GM20431 (cell line): Measurements from ENCODE around the gene DHODH.
"Not testable (repeated sequence)": the region's sequence is repeated elsewhere in the genome, so short reads cannot be mapped to it uniquely, and the experiment has no call there.

Source experiments
- in situ Hi-C: fragments of 300-500 bp; cut with MseI, MboI; formaldehyde crosslinking; loops from one replicate; pipeline ENCODE4 v1.15.0; 2020; ENCODE audit warnings: low sequenced_read_pairs; ENCODE audit not compliant: unreplicated experiment

Gene DHODH

DNA sequence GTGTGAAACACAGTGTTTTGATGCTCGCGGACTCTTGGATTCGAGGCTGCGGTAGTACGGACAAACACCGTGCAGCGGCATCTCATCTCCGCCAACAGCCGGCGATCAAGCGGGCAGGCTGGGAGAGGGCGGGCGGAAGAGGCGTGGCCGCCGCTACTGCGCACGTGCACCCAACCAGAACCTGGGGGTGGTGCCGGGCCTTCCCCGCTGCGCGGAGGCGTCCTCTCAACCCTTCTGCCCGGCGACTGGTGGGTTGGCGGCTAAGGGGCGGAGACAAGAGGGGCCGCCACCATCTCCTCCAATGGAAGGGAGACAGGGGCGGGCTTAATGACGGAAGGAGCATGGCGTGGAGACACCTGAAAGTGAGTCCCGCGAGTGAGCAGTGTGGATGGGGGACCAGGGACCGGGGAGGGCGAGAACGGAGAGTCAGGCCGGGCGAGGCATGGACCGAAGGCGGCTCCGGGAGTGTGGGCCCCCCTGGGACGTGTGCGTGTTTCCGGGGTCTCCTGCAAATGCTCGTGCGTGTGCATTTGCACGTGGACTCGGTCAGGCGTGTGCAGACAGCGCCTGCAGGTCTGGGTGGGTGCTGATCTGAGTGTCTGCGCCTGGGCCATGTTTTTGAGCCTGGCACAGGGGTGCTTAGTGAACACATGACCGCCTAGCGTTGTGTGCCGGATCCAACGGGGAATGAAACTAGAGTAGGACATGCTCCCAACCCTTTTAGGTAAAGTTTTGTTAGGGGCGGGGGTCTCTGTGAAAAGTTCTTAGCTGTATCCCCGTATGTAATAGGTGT is at the start of gene DHODH:
Gene DHODH, plus strand, starts transcription at position 321 of the 793 bp plus-strand sequence. Its CDS starts 21 bp downstream, at position 342.
- in situ Hi-C loops = no loop called here

DNA sequence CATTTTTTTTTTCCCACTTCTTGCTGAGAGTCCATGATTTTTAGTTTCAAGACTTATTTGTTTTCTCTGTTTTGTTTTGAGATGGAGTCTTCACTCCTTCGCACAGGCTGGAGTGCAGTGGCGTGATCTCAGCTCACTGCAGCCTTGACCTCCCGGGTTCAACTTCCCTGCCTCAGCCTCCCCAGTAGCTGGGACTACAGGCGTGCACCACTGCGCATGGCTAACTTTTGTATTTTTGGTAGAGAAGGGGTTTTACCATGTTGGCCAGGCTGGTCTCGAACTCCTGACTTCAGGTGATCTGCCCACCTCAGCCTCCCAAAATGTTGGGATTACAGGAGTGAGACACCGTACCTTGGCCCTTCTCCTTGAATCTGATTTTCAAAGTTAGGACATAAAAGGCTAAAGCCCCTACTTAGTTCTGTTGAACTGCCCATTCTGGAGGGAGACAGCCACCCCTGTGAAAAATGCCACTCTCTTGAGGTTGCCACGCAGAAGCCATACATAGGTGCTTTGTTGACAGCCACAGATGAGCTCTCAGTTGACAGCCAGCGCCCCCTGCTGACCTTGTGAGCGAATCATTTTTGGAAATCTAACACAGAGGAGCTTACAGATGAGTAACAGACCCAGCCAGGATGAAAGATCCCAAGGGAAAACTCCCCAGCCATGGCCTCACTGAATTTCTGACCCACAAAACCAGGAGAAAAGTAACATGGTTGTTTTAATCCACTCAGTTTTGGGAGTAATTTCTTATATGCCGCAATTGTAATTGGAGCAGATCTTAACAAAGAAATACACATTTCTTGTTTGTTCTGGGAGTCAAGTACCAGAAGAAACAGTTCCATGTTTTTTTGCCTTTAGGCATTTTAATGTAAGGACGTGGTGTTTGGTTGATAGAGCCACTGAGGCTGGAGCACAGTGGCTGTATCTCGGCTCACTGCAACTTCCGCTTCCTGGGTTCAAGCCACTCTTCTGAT is 47.2 kb upstream of the DHODH start:
- in situ Hi-C loops = no loop called here

DNA sequence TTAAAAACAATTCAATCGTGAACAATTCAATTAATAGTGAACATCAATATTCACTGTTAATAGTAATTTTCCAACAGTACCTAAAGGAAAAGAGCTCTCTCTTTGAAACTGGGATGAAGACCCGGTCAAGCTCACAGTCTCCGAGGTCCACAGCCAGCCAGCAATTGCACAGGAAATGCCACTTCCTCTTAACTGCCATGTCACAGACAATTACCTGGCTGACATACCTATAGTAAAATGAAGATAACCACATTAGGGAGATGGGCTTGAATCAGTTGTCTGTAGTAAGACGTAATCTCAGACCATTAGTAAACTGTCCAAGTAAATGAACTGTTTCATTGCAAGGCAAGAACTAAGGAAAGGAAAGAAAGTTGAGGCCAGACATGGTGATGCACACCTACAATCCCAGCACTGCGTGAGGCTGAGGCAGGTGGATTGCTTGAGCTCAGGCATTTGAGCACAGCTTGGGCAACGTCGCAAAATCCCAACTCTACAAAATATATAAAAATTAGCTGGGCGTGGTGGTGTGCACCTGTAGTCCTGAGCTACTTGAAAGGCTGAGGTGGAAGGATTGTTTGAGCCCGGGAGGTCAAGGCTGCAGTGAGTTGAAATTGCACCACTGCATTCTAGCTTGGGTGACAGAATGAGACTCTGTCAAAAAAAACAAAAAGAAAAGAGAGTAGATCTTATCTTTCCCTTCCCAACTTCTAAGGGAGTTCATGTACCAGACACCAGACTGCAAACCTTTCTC is 45.2 kb upstream of the DHODH start:
- in situ Hi-C loops = no loop called here

DNA sequence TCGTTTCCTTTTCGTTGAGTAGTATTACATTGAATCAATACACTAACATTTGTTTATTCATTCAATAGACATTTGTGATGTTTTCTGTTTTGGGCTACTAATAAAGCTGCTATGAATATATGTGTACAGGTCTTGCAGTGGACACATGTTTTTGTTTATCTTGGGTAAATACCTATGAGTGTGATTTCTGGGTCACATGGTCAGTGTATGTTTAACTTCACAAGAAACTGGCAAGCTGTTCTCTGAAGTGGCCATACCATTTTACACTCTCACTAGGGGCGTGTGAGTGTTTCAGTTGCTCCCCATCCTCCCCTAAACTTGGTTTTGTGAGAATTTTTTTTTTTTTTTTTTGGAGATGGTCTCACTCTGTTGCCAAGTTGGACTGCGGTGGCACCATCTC is 43.3 kb upstream of the DHODH start:
- in situ Hi-C loops = no loop called here

DNA sequence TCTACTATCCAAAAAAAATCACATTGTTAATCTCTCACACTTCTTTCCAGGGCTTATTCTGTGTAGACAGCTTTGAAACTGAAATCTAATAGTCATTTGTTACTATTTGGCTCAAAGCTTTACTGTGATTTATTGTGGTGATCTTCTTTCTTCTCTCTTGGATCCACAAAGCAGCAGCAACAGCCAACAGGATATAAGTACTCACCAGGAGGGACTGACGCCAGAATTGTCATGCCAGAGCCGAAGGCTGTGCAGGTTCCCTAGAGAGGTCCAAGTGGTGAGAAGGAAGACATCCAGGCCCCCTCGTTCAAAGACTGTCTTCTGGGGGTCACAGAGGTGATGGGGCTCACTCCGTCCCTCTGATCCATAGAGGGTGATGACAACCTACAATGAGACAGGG is 41.6 kb upstream of the DHODH start:
- in situ Hi-C loops = no loop called here

DNA sequence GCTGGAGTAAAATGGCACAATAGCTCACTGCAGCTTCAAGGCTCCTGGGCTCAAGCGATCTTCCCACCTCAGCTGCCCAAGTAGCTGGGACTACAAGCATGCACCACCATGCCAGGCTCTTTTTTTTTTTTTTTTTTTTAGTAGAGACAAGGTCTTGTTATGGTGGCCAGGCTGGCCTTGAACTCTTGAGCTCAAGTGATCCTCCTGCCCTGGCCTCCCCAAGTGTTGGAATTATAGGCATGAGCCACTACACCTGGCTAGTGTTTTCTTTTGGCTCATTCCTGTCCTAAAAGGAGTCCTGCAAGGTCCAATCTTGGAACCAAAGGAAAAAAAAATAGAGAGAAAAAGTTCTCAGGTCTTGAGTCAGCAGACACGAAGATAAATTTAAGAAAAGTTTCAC is 39.2 kb upstream of the DHODH start:
- in situ Hi-C loops = no loop called here

DNA sequence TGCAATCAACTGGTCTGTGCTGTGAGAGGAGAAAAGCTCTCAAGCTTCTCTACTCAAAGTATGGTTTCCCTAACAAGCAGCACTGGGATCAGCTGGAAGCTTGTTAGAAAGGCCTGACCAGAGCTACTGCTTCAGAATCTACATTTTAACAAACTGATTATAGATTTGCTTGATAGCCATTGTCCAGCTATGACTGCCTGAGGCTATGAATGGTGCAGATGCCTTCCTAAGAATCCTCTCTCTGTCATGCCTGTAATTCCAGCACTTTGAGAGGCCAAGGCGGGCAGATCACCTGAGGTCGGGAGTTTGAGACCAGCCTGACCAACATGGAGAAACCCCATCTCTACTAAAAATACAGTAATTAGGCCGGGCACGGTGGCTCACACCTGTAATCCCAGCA is 37.0 kb upstream of the DHODH start:
- in situ Hi-C loops = no loop called here

DNA sequence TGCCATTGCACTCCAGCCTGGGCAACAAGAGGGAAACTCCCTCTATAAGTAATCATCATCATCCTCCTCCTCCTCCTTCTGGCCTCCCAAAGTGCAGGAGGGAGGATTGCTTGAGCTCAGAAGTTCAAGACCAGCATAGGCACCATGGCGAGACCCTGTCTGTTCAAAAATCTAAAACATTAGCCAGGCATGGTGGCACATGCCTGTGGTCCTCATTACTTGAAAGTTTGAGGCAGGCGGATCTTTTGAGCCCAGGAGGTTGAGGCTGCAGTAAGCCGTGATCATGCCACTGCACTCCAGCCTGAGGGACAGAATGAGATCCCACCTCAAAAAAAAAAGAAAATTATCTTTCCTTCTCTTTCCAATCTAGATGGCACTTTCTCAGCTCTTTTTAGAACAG is 36.2 kb upstream of the DHODH start:
- in situ Hi-C loops = no loop called here

DNA sequence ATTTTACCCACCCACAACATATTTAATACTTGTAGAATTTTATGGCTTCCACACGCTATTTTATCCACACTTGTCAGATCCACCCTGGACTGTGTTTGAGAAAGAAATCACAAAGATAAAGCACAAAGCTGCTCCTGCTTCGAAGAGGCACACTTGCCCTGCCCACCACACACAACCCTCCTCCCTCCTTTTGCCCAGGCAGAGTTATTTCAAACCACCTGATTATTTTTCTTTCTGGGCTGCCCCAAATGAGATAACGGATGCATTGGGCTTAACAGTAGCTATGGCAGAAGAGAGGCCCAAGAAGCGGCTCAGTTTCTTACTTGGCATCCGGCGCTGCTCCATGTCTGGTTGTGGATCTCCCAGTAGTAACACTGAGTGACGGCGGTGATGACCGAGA is 35.5 kb upstream of the DHODH start:
- in situ Hi-C loops = no loop called here

DNA sequence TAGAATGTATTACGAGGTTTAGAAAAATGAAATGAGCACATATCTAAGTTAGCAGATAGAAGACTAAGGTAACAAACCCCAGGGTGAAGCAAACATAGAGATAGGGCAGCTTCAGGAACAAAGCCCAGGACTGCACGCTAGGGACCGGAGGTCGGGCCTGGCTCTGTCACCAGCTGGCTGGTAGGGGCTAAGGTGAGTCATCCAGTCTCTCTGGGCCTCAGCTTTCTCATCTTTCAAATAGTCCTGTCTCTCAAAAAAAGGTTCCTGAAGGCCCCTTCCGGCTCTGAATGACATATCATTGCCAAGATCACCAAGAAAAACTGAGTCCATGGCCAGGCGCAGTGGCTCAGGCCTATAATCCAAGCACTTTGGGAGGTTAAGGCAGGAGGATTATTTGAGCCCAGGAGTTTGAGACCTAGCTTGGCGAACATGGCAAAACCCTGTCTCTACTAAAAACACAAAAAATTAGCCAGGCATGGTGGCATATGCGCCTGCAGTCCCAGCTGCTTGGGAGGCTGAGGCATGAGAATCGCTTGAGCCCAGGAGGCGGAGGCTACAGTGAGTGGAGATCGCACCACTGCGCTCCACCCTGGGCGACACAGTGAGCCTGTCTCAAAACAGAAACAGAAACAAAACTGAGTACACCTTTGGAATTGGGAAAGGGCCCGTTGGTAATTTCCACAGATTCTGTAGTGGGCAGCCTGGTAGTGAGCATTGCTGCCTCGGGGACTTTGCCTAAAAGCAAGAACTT is 34.3 kb upstream of the DHODH start:
- in situ Hi-C loops = no loop called here

DNA sequence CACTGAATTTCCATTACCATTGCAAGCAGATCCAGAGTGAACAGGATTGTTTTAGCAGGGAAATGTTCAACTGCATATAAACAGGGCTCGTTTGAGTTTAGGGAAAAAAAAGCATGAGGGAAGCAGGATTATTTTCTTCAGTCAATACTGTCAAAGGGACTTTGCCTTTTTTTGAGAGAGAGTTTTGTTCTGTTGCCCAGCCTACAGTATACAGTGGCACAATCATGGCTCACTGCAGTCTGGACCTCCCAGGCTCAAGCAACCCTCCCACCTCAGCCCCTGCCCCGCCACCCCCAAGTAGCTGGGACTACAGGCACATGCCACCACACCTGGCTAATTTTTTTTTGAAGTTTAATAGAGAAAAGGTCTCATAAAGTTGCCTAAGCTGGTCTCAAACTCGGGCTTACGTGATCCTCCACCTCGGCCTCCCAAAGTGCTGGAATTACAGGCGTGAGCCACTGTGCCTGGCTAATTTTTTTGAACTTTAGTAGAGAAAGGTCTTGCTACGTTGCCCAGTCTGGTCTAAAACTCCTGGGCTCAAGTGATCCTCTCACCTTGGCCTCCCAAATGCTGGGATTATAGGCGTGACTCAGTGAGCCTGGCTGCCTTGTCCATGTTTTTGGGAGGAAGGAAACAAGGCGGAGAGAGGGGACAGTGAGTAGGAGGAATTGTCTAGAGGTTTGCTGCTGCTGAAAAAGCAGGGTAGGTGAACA is 23.1 kb upstream of the DHODH start:
- in situ Hi-C loops = no loop called here

DNA sequence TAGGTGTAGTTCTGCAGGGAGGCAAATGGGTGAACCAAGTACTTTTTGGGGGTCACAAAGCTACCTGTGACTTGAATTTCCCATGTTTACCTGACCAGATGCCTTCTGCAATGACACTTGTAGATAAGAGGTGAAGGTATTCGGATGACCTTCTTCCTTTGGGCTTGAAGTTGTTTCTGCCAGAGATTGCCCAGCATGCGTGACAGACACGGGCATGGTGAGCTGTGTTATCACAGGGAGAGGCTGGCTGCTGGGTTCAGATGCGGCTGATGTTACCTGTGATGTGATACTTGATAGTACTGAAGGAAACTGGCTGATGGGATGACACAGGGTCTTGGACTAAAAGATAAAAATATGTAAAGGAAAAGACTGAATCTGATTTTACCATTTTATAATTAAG is 22.4 kb upstream of the DHODH start:
- in situ Hi-C loops = no loop called here

DNA sequence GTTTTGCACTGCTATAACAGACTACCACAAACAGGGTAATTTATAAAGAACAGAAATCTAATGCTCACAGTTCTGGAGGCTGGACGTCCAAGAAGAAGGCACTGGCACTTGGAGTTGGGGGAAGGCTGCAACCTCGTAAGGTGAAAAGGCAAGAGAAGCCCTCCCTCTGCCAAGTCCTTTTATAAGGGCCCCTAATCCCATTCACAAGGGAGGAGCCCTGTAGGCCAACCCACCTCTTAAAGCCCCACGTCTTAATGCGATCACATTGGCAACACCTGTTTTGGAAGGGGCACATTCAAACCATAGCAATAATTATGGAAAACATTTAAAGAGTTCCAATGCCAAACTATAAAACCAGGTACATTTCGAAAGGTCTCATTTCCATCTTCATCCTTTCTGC is 13.5 kb upstream of the DHODH start:
- in situ Hi-C loops = no loop called here

DNA sequence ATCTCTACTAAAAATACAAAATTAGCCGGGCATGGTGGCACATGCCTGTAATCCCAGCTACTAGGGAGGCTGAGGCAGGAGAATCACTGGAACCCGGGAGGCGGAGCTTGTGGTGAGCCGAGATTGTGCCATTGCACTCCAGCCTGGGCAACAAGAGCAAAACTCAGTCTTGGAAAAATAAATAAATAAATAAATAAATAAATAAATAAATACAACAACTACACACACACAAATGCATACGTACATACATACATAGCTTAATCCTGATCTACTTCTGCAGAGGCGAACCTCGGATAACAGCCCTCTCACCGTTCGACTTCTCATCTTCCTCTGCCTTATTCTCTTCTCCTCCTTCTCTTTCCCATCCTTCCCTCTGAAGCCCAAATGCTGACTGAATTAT is 11.0 kb upstream of the DHODH start:
- in situ Hi-C loops = not testable (repeated sequence)

DNA sequence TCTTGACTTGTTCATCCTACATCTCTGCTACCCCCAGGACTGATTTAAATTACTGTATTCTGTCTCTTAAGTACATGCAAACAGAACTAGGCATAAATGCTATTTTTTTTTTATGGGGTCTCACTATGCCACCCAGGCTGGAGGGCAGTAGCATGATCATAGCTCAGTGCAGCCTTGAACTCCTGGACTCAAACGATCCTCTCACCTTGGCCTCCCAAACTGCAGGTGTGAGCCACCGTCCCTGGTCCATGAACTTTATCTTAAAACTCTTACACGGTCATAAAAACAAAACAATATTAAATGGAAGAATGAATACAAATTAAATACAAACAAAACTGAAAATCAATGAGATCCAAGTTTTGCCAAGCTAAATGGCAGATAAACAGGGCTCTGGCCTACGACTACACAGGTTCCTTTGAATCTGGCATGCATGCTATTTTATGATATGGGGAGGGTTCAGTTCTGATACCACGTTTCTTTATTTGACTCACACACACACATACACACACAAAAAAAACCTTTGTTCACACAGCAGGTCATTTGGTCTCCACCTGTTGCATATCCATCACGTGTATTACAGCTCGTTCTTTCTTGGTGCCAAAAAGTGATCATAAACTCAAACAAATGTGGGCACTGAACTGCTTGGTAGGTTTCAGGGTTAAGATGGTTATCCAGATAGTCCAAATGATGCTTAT is 7.2 kb upstream of the DHODH start:
- in situ Hi-C loops = no loop called here

DNA sequence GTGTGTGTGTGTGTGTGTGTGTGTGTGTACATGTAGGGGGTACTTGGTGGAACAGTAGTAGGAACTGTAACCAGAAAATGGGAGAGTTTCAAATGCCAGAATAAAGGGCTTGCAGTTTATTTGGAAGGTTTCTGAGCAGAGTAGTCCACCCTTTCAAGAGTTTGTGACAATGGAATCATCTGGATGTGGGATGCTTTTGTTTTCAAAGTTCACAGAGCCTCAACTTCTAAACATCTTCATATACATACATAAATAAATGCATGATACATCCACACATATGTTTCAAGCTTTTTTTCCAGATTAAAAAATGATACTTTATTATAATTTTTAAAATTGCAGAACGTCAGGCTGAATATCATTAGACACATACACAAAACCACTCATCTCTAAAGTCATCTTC is 5.9 kb upstream of the DHODH start:
- in situ Hi-C loops = no loop called here

DNA sequence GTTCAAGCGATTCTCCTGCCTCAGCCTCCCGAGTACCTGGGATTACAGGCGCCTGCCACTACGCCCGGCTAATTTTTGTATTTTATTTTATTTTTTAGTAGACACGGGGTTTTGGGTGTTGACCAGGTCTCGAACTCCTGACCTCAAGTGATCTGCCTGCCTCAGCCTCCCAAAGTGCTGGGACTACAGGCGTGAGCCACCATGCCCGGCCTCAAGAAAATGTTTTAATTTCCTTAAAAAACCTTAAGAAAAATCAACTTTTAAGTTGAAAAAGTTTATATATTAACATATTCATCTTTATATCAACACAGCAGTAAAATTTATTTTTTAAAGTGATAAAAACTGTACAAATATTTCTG is 500 bp upstream of the DHODH start:
- in situ Hi-C loops = not testable (repeated sequence)

DNA sequence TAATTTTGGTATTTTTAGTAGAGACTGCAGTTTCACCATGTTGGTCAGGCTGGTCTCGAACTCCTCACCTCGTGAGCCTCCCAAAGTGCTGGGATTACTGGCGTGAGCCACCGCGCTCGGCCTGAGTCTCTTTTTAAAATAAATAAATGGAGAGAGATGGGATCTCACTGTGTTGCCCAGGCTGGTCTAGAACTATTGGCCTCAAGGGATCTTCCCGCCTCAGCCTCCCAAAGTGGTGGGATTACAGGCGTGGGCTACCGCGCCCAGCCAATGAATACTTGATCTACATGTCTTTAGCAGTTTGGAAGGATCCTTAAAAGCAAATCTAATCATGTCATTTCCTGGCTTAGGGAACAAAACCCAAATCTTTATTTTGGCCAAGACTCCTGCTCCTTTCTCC is 1.2 kb downstream of the DHODH start:
- in situ Hi-C loops = no loop called here

DNA sequence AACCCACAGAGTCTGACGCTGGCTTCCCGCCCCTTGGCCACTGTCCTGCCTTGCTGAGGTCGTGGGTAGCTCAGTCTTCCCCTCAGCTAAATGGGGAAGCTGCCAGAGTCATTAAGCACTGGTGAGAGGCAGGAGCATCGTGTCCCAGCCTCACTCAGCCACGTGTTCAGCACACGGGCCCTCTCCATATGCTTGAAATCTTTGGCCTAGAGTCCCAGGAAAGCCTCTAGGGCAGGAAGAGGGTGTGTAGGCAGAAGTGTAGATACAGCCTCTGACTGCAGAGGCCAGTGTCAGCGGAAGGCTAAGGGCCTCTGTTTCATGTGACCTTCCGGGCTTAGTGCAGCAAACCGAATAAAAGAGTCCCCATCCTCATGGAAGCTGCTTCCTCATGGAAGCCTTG is 4.1 kb downstream of the DHODH start:
- in situ Hi-C loops = no loop called here
